Upper lobe of left lung (tissue), 4 donors: Measurements from ENCODE around the gene CBLL2.

Experiments used
- CTCF ChIP-seq, 6 experiments: fragments of 450-650 bp in 4 of 6; fragments of 200-600 bp in 2 of 6; sonication (generic) in 2 of 6; IDR thresholded peaks; one replicate each; pipeline ENCODE4 v1.5.1; 2016 to 2019; ENCODE audit warnings: antibody characterized with exemption in 6 of 6
- EP300 ChIP-seq, 4 donors: sonication (generic); formaldehyde crosslinking; IDR thresholded peaks; one replicate each; pipeline ENCODE4 v1.5.1; 2017; ENCODE audit warnings: antibody characterized with exemption in 4 of 4, control low read depth in 2 of 4
- POLR2A ChIP-seq, 4 donors: fragments of 450-650 bp; IDR thresholded peaks; one replicate each; pipeline ENCODE4 v1.5.1; 2016 to 2017; ENCODE audit warnings: antibody characterized with exemption in 4 of 4, mild to moderate bottlenecking in 2 of 4
- POLR2AphosphoS5 ChIP-seq, 2 donors: sonication (generic); formaldehyde crosslinking; IDR thresholded peaks; one replicate each; pipeline ENCODE4 v1.5.1; 2017; ENCODE audit warnings: antibody characterized with exemption in 2 of 2

GRCh38 chrX:22315151-22315550 is 42.4 kb downstream of the CBLL2 start:
- TF ChIP-seq CTCF (IDR thresholded peaks at IDR 0.05) (no peak), EP300 (IDR thresholded peaks at IDR 0.05) (no peak), POLR2A (IDR thresholded peaks at IDR 0.05) (no peak), POLR2AphosphoS5 (IDR thresholded peaks at IDR 0.05) (no peak)
